Esophagus squamous epithelium (tissue), 4 donors: Measurements from ENCODE around the gene PRSS3.
"Not testable (repeated sequence)": the region's sequence is repeated elsewhere in the genome, so short reads cannot be mapped to it uniquely, and the experiment has no call there.

Experiments
- CTCF ChIP-seq, 6 experiments: fragments of 450-650 bp in 4 of 6; fragments of 200-600 bp in 2 of 6; sonication (generic) in 2 of 6; IDR thresholded peaks; one replicate each; pipeline ENCODE4 v1.5.1; 2016 to 2019; ENCODE audit warnings: antibody characterized with exemption in 6 of 6, mild to moderate bottlenecking in 4 of 6, moderate library complexity in 4 of 6
- POLR2A ChIP-seq, 4 donors: fragments of 450-650 bp; IDR thresholded peaks; one replicate each; pipeline ENCODE4 v1.6.1; 2017; ENCODE audit warnings: antibody characterized with exemption in 4 of 4, mild to moderate bottlenecking in 4 of 4, moderate library complexity in 3 of 4

GRCh38 chr9:33749305-33749654, 46.1 kb upstream of the PRSS3 start:
- TF ChIP-seq CTCF, POLR2A (IDR thresholded peaks at IDR 0.05): not testable (repeated sequence)
